ENCODE data around the gene CALM1. TPM values are rescaled to one million over a fixed set of nuclear protein-coding genes. Genes with fewer than 3 reads are reported as not detected.

The CALM1 gene
- total RNA-seq, 1 donor from 2014 or later, result 1,414 TPM

DNA sequence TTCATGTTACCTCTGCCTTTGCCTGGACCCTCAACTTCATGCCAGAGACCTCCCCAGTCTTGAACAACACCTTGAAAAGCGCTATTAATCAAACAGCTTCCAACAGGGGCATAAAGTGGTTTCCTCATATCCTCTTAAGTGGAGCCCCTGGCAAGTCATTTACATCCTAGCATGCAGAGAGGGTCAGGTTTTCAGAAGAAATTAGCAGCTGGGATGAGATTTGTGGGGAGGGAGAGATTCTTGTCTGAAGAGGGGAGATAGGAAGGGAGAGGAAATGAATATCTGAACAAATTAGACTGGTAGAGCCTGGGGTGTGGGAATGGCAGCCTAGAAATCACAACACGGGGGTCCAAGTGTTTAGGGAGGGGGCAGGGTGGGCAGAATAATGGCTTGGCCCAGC is 45.6 kb downstream of the CALM1 start:
- no peak for DNase-seq (ENCODE audit: low read depth in 2 of 2)

- DNase-seq (ENCODE audit: low read depth in 2 of 2), result no peak
Measured at GRCh38 chr14:90443161-90444076, 46.6 kb downstream of the CALM1 start.

GRCh38 chr14:90444077-90444696 is 47.4 kb downstream of the CALM1 start:
- DNase-seq (ENCODE audit: low read depth in 2 of 2), result peak in 1 of 2 donors; percentile 72

- no peak for DNase-seq (ENCODE audit: low read depth in 2 of 2)
Measured at GRCh38 chr14:90445011-90445410, 48.2 kb downstream of the CALM1 start.

- no peak for DNase-seq (ENCODE audit: low read depth in 2 of 2)
Measured at GRCh38 chr14:90446405-90446804, 49.6 kb downstream of the CALM1 start.

DNA sequence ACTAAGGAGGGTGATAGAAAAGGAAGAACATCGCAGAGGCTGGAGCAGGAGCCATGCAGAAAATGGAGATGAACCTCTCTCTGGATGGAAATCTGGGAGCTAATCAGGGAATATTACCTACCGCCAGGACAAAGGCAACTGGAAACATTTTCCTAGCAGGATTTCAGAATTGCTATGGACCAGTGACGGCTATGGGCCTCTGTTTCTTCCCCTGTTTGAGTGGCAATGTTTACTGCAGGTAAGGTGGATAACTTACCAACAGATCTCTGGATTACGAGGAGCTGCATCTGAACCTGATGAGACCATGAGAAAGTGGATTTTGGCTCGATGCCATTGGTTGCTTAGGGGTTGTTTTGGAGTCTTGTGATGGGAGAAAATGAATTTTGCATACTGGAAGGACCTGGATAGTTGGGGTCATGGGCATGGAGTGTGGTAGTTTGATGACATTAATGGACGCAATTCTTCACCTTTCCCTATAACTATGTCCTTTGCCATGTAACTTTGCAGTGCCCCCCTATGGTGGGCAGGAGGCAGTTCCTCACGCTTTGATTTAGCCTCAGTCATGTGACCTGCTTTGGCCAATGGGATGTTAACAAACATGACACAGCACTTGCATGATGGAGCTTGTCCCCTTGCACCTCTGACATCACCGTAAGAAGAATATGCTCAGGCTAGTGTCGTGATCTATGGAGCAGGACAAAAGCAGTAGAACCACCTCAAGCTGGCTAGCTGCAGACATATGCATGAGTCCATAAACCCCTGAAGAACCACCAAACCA is 51.1 kb downstream of the CALM1 start:
- DNase-seq (ENCODE audit: low read depth in 2 of 2), result no peak

DNA sequence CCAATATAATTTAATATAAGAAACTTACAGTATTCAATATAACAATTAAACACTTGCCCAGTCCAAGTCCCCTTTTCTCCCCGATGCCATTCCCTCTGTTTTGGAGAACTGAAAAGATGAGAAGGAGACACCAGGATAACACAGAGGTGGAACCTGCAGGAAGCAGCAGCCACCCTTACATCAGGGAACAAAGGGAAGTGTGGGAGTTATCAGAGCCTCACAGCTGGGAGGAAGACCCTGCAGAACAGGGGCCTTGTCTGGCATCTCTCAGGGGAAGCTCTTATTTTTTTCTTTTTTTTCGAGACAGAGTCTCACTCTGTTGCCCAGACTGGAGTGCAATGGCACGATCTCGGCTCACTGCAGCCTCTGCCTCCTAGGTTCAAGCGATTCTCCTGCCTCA is 52.6 kb downstream of the CALM1 start:
- no peak for DNase-seq (ENCODE audit: low read depth in 2 of 2)

- no peak for DNase-seq (ENCODE audit: low read depth in 2 of 2)
Measured at GRCh38 chr14:90450151-90450550, 53.3 kb downstream of the CALM1 start.

GRCh38 chr14:90450667-90451066 is 53.8 kb downstream of the CALM1 start:
- no peak for DNase-seq (ENCODE audit: low read depth in 2 of 2)

- DNase-seq (ENCODE audit: low read depth in 2 of 2), result no peak
Measured at GRCh38 chr14:90451443-90451842, 54.6 kb downstream of the CALM1 start.

DNA sequence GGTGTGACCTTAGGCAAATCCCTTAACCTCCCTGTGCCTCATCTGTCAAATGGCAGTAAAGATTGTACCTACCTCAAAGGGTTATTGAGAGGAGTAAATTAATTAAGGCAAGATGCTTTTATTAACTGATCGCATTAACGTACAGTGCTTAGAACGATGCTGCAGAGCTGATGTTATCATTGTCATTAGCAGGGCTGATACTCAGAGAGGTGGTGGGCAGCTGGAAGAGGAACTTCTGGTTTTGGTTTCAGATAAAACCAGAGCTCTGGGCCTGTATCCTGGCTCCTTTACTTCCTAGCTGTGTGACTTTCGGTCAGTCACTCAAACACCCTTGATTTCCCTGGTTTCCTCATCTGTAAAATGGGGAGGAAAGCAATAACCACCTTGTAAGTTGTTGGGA is 55.1 kb downstream of the CALM1 start:
- DNase-seq (ENCODE audit: low read depth in 2 of 2), result no peak

- no peak for DNase-seq (ENCODE audit: low read depth in 2 of 2)
Measured at GRCh38 chr14:90452366-90452765, 55.5 kb downstream of the CALM1 start.

GRCh38 chr14:90453401-90453951 is 56.6 kb downstream of the CALM1 start:
- peak; percentile 64 to 96 for DNase-seq (ENCODE audit: low read depth in 2 of 2)

DNA sequence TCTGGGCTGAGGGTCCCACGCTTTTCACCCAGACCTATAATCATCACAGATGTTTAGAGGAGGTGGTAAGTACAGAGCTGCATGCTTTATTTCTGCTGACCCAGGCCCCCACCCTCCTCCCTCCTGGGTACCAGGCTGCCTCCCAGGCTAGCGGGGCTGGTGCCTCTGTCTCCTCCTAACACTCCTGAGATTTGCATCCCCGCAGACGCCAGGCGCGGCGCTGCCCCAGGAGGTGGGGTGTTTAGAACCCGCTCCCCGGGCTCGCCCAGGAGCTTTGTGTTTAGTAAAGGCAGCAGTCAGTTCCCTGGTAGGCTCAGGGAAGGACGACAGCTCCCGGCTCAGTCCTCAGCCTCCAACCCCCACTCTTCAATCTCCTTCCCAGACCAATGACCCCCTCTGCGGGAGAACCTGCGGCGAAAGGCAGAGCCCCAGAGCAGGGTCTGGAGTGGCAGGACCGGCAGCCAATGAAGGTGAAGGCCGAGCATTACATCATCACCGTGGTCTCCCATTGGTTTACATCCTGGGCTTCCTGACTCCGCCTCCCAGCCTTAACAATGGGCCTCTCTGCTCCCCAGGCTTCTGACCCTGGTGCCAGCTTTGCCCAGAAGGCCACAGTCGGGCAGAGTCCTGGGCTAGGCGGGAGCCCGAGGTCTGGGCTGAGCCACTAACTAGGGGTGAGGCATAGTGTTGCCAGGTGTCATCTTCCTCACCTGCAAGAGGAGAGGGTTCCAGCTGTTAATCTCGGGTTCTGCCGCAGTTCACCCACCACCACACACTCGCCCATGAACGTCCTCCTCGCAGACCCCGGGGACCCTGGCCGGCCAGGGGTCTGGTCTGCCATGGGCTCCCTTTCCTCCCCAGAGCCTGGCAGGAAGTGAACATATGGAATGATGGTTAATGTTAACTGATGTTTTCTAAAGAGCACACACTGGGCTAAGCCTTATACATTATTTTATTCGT is 57.5 kb downstream of the CALM1 start:
- DNase-seq (ENCODE audit: low read depth in 2 of 2), result peak; percentile 91 to 93

GRCh38 chr14:90455100-90455571 is 58.3 kb downstream of the CALM1 start:
- DNase-seq (ENCODE audit: low read depth in 2 of 2), result no peak

- DNase-seq (ENCODE audit: low read depth in 2 of 2), result no peak
Measured at GRCh38 chr14:90456551-90456950, 59.7 kb downstream of the CALM1 start.

GRCh38 chr14:90457186-90457585 is 60.4 kb downstream of the CALM1 start:
- DNase-seq (ENCODE audit: low read depth in 2 of 2), result no peak

Measured in lung microvascular endothelial cell (primary cell).